ENCODE results near the gene ADCY7.

ADCY7 gene

DNA sequence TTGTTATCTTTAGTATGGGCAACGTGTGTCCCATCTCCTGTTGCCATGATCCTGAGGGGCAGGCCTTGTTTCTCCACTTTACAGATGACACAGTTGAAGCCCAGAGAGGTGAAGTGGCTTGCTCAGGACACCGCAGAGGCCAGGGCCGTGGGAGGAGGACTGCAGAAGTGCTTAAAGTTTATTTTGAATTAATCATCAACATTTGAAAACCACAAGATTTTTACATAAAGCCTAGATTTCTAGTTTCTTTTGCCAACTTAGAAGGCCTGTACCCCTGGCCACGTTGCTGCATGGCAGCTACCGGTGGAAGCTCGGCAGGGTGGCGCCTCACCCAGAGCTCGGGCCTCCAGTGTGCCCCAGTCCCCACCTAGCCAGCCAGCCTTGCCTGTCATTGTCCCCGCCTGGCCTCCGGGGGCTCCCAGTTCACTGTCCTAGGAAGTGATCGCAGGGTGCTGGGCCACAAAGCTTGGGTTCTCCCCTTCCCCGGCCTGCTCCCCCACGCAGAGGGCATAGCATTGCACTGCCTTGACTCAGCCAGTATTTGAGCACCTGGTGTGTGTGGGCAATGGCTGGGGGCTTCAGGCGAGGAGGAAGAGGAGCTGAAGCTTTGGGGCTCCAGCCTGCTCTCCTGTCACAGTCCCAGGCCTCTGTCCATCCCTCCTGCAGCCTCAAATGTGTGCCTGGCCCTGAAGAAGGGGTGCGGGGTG lies 14.8 kb upstream of the ADCY7 start:
- no peak for DNase-seq

DNA sequence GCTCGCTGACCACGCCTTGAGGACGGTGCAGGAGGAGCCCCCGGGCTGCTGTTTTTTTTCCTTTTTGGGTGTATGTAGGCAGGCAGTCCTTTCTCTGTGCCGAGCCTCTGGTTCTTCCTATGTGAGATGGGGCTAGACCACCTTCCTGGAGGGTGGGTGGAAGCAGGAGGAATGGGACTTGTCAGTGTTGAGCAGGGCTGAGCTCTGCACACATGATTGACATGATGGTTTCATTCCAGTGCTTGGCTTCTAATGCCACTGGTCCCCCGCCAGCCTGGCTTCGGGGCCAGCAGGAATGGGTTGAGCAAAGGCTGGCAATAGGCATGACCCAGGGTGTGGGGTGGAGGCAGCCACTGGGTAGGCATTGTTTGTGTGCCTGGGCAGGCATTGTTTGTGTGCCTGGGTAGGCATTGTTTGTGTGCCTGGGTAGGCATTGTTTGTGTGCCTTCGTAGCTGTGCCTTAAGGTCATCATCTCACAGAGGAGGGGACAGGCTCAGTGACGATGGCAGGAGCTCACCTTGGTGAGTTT lies 14.2 kb upstream of the ADCY7 start:
- DNase-seq: no peak

DNA sequence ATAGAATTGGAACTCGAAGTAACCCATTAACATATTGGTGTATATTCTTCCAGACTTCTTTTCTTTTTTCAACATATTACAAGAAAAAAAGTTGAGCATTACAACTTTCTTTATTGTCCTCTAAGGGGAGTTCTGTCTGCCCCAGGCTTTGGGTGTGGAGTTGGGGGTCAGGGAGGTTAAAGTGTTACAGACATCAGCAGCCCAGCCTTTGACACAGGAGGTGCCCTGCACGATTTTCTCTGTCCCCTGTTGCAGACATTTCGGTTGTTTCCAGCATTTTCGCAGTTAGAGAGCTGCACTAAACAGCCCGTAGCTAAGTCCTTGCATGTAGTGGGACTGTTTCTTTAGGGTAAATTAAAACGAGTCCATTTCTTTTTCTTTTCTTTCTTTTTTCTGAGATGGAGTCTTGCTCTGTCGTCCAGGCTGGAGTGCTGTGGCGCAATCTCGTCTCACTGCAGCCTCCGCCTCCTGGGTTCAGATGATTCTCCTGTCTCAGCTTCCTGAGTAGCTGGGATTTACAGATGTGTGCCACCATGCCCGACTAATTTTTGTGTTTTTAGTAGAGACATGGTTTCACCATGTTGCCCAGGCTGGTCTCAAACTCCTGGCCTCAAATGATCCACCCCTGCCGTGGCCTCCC lies 13.4 kb upstream of the ADCY7 start:
- no peak for DNase-seq

DNA sequence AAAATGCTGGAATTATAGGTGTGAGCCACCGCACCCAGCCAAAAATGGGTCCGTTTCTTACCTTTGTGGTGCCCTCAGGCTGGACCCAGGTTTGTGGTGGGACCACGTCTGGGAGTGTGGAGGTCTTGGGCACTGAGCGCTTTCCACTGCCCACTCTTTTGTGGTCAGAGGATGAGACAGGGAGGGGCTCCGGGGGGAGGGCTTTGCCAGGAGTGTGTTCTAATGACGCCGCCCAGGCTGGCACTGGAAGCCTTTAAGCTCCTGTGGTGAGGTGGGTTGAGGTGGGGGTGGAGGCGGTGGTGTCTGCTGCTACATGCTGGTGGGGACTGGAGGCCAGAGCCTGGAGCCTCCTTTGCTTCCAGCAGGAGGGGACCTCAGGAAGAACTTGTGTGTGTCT lies 12.8 kb upstream of the ADCY7 start:
- no peak for DNase-seq

DNA sequence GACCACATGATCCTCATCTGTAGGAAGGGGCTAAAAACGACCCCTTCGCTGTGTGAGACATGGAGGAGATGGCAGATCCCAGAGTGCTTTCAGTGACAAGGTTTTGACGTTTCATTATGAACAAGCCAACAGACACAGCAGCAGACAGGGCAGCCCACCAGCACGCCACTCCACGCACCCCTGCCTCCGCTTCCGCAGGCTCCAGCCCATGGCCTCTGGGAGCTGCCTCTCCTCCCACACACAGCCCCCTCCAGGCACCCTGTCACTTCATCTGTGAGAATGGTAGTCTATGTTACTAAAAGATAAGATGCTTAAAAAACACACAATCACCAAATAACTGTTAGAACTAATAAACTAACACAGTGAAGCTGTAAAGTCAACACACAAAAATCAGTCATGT lies 12.3 kb upstream of the ADCY7 start:
- DNase-seq: no peak

DNA sequence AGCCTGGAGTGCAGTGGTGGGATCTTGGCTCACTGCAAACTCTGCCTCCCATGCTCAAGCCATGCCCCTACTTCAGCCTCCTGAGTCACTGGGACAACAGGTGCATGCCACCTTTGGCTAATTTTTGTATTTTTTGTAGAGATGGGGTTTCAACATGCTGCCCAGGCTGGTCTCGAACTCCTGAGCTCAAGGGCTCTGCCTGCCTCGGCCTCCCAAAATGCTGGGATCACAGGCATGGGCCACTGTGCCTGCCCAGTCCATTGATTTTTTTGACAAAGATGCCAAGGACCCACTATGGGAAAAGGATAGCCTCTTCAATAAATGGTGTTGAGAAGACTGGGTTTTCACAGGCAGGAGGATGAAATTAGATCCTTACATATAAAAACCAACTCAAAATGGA lies 10.8 kb upstream of the ADCY7 start:
- no peak for DNase-seq

DNA sequence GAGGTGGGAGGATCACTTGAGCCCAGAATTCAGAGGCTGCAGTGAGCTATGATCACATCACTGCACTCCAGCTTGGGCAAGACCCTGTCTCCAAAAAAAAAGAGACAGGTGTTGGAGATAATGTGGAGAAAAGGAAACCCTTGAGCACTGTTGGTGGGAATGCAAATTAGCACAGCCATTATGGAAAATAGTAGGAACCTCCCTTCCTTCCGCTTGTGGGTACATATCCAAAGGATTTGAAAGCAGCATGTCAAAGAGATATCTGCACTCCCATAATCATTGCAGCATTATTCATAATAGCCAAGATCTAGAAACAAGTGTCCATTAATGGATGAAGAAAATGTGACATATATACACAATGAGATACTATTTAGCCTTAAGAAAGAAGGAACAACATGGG lies 9.7 kb upstream of the ADCY7 start:
- no peak for DNase-seq

DNA sequence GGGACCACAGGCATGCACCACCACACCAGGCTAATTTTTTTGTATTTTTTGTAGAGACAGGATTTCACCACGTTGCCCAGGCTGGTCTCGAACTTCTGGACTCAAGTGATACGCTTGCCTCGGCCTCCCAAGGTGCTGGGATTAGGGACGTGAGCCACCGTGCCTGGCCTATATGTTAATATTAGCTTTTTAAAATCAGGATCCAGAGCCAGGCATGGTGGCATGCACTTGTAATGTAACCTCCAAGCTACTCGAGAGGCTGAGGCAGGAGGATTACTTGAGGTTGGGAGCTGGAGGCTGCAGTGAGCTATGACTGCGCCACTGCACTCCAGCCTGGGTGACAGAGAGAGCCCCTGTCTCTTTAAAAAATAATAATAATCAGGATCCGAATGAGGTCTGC lies 8.5 kb upstream of the ADCY7 start:
- no peak for DNase-seq

DNA sequence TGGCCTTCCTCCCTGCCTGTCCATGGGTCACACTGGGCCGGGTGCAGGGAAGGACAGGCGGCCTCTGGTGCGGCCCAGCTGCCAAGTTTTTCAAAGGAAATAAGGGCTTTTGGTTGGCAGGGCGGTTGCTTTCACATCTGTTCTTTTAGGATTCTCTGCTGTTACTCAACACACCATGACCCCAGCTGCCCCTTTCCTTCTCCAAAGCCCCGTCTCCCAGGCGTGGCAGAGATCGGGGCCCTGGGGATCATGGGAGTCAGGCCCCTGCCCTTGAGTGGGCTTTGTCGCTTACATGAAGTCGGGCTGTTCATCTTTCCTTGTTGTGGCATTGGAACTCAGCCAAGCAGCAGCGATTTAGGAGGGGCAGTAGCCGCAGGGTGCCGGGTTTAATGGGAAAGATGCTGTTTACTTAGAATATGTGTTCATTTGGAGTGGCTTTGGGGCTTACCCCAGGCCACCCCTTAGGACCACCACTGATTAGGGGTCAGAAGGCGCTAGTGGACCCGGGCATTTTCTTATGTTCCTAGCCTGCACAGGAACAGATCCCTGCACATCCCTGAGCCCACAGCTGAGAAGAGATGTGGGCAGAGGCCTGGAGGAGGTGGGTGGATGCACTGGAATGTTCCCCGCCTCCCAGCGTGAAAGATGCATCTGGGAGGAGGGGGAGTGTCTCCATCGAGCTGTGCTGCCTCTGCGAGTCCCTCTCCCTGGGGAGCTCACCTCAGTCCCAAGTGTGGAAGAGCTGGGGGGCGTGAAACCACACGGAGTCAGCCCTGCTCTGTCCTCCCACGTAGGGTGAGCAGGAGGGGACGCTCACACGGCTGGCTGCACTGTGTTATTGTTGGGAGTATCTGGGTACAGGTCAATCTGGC lies 6.8 kb upstream of the ADCY7 start:
- DNase-seq: no peak

DNA sequence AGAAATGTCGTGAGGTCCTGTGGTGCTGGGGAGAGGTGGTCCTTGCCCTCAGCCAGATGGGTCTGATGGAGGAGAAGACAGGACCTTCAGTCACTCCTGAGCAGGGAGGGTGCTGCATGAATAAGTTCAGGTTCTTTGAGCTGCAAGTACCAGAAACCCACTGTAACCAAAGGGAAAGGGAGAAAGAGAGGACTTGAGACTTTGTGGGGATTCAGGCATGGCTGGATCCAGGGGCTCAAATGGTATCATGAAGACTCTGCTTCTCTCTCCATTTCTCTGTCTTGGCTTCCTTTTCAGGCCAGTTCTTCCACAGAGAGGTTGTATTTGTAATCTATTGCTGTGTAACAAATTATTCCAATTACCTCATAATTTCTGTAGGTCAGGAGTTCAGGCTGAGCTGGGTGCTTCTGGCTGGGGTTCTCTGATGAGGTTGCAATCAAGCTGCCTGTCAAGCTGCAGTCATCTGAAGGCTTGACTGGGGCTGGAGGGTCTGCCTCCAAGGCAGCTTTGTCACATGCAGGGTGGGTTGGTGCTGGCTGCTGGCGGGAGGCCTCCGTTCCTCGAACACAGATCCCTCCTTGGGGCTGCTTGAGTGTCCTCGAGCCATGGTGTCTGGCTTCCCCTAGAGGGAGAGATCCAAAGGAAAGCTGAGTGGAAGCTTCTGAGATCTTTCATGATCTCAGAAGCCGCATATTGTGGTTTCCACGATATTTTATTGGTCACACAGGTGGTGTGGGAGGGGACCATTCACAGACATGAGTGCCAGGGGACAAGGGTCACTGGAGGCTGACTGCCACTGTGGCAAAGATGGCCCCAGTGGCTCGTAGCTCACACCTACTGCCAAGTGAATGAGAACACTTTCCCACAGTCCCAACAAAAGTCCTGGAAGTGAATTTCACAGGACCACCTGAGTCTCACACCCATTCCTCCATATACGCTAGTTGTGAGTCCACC lies 5.9 kb upstream of the ADCY7 start:
- no peak for DNase-seq

DNA sequence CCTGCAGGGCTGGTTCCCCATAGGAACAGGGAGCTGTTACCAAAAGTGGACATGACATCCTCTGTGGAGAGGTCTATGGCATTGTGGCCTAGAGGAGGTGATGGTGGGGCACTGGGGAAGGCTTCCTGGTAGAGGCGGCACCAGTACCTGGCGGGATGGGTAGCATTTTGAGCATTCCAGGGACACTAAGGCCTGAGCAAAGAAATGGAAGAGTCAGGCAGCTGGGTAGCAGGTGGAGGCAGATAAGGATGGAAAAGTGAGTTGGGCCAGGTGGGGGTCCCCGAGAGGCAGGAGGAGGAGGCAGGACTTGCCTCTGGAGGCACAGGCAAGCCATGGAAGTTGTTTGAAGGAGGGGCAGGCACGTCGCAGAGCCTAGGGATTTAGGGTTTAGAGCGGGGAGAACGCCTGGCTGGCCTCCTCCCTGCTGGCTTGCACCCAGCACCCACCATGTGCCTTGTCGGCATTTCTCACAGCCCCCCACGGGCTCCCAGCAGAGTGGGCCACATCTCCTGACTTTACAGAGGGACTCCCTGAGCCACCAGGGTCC lies 5.1 kb upstream of the ADCY7 start:
- DNase-seq: no peak

DNA sequence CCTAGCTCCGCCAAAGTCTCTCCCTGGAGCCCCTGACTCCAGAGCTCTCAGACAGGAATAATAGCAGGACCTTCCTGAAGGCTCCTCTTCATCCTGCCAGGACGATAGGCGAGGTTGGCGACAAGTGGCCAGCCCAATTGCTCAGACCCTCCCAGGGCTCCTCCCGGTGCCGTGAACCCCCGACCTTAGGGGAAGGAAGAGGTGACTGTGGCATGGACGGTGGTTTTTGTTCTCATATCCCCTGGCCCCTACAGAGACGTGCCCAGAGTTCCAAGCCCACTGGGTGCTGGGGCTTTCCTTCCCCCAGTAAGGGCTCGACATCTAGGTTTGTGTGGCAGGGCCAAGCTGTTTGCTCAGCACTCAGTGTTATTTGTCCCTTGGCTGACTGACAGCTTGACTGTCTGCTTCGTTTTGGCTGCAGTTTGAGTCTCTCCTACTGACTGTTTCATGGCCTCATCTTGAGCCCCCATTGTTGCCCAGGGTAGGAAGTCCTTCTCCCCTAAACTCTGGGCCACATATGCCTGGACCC lies 4.6 kb upstream of the ADCY7 start:
- DNase-seq: no peak

DNA sequence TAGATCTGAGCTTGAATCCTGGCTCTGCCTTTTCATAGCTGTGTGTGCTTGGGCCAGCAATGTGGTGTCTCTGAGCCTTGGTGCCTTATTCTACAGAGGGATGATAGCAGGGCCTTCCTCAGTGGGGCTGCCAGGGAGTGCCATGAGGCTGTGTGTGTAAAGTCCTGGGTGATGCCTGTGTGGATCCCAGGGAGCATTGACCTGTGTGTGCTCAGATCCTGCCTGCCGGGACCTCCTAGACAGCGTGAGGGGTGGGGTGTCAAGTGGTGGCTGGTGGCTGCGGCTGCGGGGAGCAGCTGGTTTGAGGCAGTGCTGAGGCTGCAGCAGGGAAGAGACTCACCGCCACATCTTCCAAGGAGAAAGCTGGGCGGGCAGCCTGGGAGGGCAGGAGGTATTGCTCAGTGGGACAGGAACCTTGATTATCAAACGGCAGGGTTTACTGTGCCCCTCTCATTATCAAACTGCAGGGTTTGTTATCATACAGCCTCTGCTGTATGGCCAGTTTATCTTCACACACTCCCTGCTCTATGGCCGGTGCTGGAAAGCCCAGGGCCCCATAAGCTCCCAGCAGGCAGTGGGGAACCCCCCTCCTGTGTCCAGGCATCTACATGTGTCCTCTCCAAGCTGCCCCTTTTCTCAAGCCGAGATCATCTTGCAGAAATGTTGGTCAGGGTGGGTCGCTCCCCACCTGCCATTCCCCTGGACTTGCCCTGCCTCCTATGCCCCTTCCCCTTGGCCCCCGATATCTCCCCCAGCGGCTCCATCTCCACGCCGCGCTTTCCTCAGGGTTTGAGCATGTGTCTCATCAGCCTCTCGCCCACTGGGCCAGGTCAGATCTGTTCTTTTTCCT lies 3.1 kb upstream of the ADCY7 start:
- DNase-seq: no peak

DNA sequence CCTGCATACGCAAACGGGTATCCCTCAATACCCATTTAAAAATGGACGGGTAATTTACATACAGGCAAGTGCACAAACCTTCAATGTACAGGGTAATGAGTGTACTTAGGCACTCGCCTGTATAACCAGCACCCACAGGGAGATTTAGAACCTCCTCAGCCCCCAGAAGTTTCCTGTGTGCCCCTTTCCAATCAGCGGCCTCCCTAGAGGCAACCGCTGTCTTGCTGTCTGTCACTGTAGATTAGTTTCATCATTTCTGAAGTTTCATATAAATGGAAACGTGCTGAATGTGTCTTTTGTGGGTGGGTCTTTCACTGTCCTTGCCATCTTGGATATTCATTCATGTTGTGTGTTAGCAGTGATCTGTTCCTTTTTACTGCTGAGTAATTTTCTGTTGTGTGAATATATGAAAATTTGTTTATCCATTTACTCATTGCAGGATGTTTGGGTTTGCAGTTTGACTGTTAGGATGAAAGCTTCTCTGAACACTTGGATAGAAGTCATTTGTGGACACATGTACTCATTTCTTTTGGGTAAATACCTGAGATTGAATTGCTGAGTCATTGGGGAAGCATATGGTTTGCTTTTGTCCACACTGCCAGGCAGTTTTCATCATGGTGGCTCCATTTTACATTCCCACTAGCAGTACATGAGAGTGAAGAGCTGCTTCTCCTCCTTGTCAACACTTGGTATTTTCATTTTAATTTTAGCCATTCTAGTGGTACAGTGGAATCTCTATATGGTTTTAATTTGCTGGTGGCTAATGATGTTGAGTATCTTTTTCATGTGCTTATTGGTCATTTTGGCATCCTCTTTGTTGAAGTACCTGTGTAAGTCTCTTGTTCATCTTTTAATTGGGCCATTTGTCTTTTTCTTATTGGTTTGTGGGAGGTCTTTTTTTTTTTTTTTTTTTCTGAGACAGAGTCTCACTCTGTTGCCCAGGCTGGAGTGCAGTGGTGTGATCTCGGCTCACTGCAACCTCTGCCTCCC lies 2.1 kb upstream of the ADCY7 start:
- DNase-seq: no peak

DNA sequence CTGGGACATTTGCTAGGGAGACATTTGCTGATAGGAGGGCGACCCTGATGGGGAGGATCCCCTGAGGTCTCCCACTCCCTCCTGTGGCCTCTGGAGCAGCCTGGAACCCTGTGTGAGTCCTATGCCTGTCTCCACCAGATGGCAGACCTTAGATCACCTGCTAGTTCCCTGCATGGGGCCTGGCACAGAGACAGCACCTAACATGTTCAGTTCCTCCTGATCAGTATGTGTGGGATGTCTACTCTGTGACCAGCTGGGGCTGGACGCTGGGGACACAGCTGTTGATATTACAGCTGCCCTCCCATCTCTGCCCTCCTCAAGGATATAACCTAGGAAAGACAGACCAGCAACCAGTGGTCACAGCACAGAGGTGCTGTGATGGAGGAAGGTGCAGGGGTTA lies 1.1 kb upstream of the ADCY7 start:
- DNase-seq: peak; percentile 66

DNA sequence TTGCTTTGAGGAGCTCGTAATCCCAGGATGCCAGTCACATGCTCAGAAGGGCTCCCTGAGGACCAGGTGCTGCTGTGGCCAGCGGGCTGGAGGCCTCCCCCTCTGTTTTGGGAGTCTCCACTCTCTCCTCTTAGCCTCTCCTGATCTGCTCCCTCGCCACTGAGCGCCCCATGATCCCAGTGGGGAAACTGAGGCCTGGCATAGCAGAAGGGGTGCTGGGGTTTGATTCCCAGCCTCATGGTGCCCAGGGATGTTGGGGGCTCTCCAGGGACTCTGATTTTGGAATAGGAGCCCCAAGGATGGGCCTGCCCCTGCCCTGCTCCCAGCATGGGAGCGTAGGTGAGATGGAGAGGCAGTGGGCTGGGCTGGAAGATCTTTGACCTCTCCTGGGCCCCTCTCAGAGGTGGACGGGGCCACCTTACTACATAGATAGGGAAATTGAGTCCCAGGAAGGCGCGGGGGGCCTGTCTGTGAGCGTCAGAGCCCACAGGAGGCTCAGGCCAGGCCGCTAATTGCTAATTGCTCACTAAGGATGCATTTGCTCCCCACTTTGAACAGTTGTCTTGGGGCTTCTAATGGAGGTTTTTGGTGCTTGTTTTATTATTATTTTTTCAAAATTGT lies 525 bp upstream of the ADCY7 start:
- no peak for DNase-seq

DNA sequence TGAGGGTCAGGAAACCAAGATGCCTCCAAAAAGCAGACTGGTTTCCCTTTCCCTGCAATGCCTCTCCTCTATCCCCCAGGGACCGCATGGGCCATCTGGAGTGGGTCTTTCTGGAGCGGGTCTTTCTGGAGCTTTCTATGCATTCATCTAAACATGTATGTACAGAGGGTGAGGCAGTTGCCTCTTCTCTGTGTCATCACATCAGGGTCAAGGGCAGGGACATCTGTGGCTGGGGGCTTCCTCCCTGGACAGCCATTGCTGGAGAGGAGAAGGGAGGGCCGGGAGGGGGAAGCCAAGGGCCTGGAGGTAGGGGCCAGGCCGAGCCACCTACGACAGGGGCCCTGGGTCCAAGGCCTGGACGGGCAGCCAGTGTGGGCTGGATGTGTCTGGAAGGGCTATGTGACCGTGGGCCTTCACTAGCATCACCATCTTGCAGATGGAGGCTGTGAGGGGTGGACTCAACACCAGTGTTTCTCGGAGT lies 840 bp downstream of the ADCY7 start:
- no peak for DNase-seq

DNA sequence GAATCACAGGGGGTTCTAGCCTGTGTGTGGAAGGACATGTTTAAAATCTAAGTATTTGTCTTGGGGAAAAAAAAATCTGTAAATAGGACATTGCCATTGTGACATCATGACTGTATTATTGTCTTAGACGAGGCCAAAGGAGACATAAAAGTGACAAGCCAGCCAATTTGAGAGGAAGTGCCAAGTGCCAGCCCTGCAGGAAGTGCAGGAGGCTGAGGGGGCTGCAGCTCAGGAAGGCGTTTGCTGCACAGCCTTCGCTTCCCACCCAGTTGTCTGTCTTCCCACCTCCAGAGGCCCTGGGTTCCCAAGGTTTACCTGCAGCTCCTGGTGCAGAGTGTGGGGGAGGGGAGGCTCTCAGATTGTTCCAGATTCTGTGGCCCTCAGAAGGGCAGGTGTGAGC lies 1.3 kb downstream of the ADCY7 start:
- DNase-seq: no peak

DNA sequence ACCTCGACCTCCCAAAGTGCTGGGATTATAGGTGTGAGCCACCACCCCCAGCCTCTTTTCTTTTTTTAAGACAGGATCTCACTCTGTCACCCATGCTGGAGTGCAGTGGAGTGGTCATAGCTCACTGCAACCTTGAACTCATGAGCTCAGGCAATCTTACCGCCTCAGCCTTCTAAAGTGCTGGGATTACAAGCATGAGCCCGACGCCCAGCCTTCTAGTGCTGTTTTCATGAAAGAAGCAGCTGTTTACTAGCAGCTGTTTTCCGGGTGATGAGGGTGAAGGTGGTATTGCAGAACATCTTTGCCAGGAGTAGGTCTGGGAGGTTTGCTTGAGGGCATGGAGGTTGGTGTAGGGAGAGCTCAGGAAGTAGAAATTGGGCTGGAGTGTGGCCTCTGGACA lies 2.0 kb downstream of the ADCY7 start:
- DNase-seq: no peak

Measured in CD4-positive, alpha-beta T cell treated with Interleukin-12 subunit alpha and Interleukin-12 subunit beta, for 1 hour (primary cell).